Measurements from ENCODE around the gene SCAMP4.

DNA sequence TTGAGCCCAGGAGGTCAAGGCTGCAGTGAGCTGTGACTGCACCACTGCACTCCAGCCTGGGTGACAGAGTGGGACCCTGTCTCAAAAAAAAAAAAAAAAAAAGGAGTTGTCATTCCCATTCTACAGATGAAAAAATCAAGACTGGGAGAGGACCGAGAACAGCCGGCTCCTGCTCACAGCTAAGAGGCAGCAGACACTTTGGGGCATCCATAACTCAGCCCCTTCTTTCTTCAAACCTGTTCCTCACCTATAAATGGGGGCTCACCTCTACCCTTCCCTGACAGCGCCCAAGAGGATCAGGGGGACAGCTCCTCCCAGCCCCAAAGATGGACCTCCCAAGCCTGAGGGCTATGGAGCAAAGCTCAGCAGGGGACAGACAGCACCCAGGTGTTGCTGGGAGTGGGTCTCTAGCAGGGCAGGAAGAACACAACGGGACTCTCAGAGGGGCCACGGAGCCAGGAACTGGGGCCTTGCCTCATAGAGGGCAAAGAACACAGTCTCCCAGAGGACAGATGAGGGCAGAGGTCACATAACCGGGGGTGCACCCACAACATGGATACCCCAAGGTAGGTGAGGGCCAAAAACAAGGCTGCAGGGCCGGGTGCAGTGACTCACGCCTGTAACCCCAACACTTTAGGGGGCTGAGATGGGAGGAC, 38.4 kb upstream of the SCAMP4 start:
- TF ChIP-seq, protein P1, sequence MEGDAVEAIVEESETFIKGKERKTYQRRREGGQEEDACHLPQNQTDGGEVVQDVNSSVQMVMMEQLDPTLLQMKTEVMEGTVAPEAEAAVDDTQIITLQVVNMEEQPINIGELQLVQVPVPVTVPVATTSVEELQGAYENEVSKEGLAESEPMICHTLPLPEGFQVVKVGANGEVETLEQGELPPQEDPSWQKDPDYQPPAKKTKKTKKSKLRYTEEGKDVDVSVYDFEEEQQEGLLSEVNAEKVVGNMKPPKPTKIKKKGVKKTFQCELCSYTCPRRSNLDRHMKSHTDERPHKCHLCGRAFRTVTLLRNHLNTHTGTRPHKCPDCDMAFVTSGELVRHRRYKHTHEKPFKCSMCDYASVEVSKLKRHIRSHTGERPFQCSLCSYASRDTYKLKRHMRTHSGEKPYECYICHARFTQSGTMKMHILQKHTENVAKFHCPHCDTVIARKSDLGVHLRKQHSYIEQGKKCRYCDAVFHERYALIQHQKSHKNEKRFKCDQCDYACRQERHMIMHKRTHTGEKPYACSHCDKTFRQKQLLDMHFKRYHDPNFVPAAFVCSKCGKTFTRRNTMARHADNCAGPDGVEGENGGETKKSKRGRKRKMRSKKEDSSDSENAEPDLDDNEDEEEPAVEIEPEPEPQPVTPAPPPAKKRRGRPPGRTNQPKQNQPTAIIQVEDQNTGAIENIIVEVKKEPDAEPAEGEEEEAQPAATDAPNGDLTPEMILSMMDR (IDR thresholded peaks at IDR 0.05) = no peak
- TF ChIP-seq POLR2A (IDR thresholded peaks at IDR 0.05) = no peak

All from adrenal gland (tissue), 5 donors.